Measurements from ENCODE around the gene AANAT. TPM values are rescaled to one million over a fixed set of nuclear protein-coding genes. Genes with fewer than 3 reads are reported as not detected.

Gene AANAT
- total RNA-seq (2022; extraction: Qiagen RNA extraction; ENCODE audit: low read depth) = 0.29 to 0.51 TPM (median 0.37 TPM) in 4 of 5 replicates, not detected in the other

GRCh38 chr17:76467366-76467765 lies at the start of gene AANAT:
TSS of gene AANAT (plus strand) at chr17:76467603. CDS start at chr17:76468747, 1,144 bp downstream.

GRCh38 chr17:76452660-76453430 lies 14.6 kb upstream of the AANAT start, which contains the start of gene UBE2O:
TSS of gene UBE2O (minus strand) at chr17:76453152. CDS start at chr17:76453141, 11 bp downstream.

GRCh38 chr17:76501018-76501826 lies 33.8 kb downstream of the AANAT start, which contains the start of gene RHBDF2:
TSS of gene RHBDF2 (minus strand) at chr17:76501423. CDS start at chr17:76481524, 19,899 bp downstream.

Other genes starting within 250 kb of the AANAT start
- gene RNF157, start 227.1 kb upstream of the AANAT start, total RNA-seq (2022; extraction: Qiagen RNA extraction; ENCODE audit: low read depth) = 8.0 to 10.1 TPM (median 8.6 TPM) in 5 replicates
- 47.5 to 118 TPM (median 102 TPM) in 5 replicates for gene UBALD2, start 202.3 kb upstream of the AANAT start, total RNA-seq (2022; extraction: Qiagen RNA extraction; ENCODE audit: low read depth)
- 0.31 to 1.5 TPM (median 1.4 TPM) in 5 replicates for gene QRICH2, start 159.3 kb upstream of the AANAT start, total RNA-seq (2022; extraction: Qiagen RNA extraction; ENCODE audit: low read depth)
- 54.1 to 68.2 TPM (median 61.5 TPM) in 5 replicates for gene PRPSAP1, start 113.7 kb upstream of the AANAT start, total RNA-seq (2022; extraction: Qiagen RNA extraction; ENCODE audit: low read depth)
- gene SPHK1, start 83.0 kb upstream of the AANAT start, total RNA-seq (2022; extraction: Qiagen RNA extraction; ENCODE audit: low read depth) = 31.3 to 55.5 TPM (median 45.6 TPM) in 5 replicates
- 20.6 to 35.0 TPM (median 33.9 TPM) in 5 replicates for gene UBE2O, start 14.5 kb upstream of the AANAT start, total RNA-seq (2022; extraction: Qiagen RNA extraction; ENCODE audit: low read depth)
- 38.4 to 72.8 TPM (median 67.5 TPM) in 5 replicates for gene RHBDF2, start 33.8 kb downstream of the AANAT start, total RNA-seq (2022; extraction: Qiagen RNA extraction; ENCODE audit: low read depth)
- gene CYGB, start 70.1 kb downstream of the AANAT start, total RNA-seq (2022; extraction: Qiagen RNA extraction; ENCODE audit: low read depth) = 0.81 to 1.4 TPM (median 1.1 TPM) in 5 replicates
- not detected in 5 replicates for gene PRCD, start 72.4 kb downstream of the AANAT start, total RNA-seq (2022; extraction: Qiagen RNA extraction; ENCODE audit: low read depth)
- gene ST6GALNAC2, start 118.3 kb downstream of the AANAT start, total RNA-seq (2022; extraction: Qiagen RNA extraction; ENCODE audit: low read depth) = 0.21 to 0.98 TPM (median 0.60 TPM) in 5 replicates
- 0.27 to 0.60 TPM in 2 of 5 replicates, not detected in the others for gene ST6GALNAC1, start 176.2 kb downstream of the AANAT start, total RNA-seq (2022; extraction: Qiagen RNA extraction; ENCODE audit: low read depth)
- gene MXRA7, start 243.4 kb downstream of the AANAT start, total RNA-seq (2022; extraction: Qiagen RNA extraction; ENCODE audit: low read depth) = 55.2 to 98.1 TPM (median 62.8 TPM) in 5 replicates